H9 (cell line): ENCODE results near the gene ASB16. TPM values are rescaled to one million over a fixed set of nuclear protein-coding genes. Genes with fewer than 3 reads are reported as not detected.
"Not testable (repeated sequence)": the region's sequence is repeated elsewhere in the genome, so short reads cannot be mapped to it uniquely, and the experiment has no call there.

Experiments
- DNase-seq: peaks from one replicate; pipeline ENCODE4 v3.0.0-alpha.2; 2017
- H2AFZ ChIP-seq: one replicate; pipeline ENCODE4 v1.6.1; 2013; ENCODE audit warnings: mild to moderate bottlenecking, low read length, control low read depth, moderate library complexity
- H2AK5ac ChIP-seq: 2 replicates; pipeline ENCODE4 v1.6.1; 2013; ENCODE audit warnings: low read length, control low read depth, mixed read lengths; ENCODE audit not compliant: insufficient read length
- H2BK120ac ChIP-seq: one replicate; pipeline ENCODE4 v1.6.1; 2013; ENCODE audit warnings: low read depth, mild to moderate bottlenecking, low read length, control low read depth, inconsistent platforms; ENCODE audit not compliant: poor library complexity, severe bottlenecking
- H2BK12ac ChIP-seq: 2 replicates; pipeline ENCODE4 v1.6.1; 2013; ENCODE audit warnings: low read length, control low read depth, mixed read lengths, low read depth; ENCODE audit not compliant: insufficient read length
- H2BK15ac ChIP-seq: 2 replicates; pipeline ENCODE4 v1.6.1; 2013; ENCODE audit warnings: low read depth, low read length, control low read depth
- H2BK20ac ChIP-seq: one replicate; pipeline ENCODE4 v1.6.1; 2013; ENCODE audit warnings: low read depth, mild to moderate bottlenecking, low read length, control low read depth, inconsistent platforms; ENCODE audit not compliant: poor library complexity, severe bottlenecking
- H2BK5ac ChIP-seq: 2 replicates; pipeline ENCODE4 v1.6.1; 2013; ENCODE audit warnings: low read length, control low read depth, mixed read lengths; ENCODE audit not compliant: insufficient read length
- H3K14ac ChIP-seq: 2 replicates; pipeline ENCODE4 v1.6.1; 2013; ENCODE audit warnings: low read length, control low read depth; ENCODE audit not compliant: insufficient read depth
- H3K18ac ChIP-seq: 2 replicates; pipeline ENCODE4 v1.6.1; 2013; ENCODE audit warnings: low read depth, mild to moderate bottlenecking, mixed read lengths, low read length, control low read depth; ENCODE audit not compliant: insufficient read length
- H3K23ac ChIP-seq: 2 replicates; pipeline ENCODE4 v1.6.1; 2013; ENCODE audit warnings: low read length, control low read depth, mixed read lengths, low read depth; ENCODE audit not compliant: insufficient read length
- H3K23me2 ChIP-seq: 2 replicates; pipeline ENCODE4 v1.6.1; 2013; ENCODE audit warnings: low read depth, mild to moderate bottlenecking, mixed read lengths, low read length, control low read depth; ENCODE audit not compliant: insufficient read length, poor library complexity, severe bottlenecking
- H3K27ac ChIP-seq: 2 replicates; pipeline ENCODE4 v1.5.1; 2013; ENCODE audit warnings: low read length, control low read depth, mixed read lengths, low read depth; ENCODE audit not compliant: insufficient read length
- H3K27me3 ChIP-seq: 2 replicates; pipeline ENCODE4 v1.6.1; 2013; ENCODE audit warnings: low read length, control low read depth, inconsistent platforms; ENCODE audit not compliant: insufficient read depth
- H3K4ac ChIP-seq: 2 replicates; pipeline ENCODE4 v1.6.1; 2013; ENCODE audit warnings: low read depth, mild to moderate bottlenecking, control low read depth, inconsistent platforms, low read length, moderate library complexity
- H3K4me1 ChIP-seq: 2 replicates; pipeline ENCODE4 v1.6.1; 2013; ENCODE audit warnings: low read length, control low read depth, inconsistent platforms; ENCODE audit not compliant: insufficient read depth
- H3K4me2 ChIP-seq: 2 replicates; pipeline ENCODE4 v1.6.1; 2013; ENCODE audit warnings: low read length, control low read depth, mixed read lengths; ENCODE audit not compliant: insufficient read length, insufficient read depth
- H3K56ac ChIP-seq: 2 replicates; pipeline ENCODE4 v1.6.1; 2013; ENCODE audit warnings: low read depth, mild to moderate bottlenecking, mixed read lengths, low read length, control low read depth; ENCODE audit not compliant: insufficient read length
- H3K79me1 ChIP-seq: 2 replicates; pipeline ENCODE4 v1.6.1; 2013; ENCODE audit warnings: low read depth, mild to moderate bottlenecking, moderate library complexity, low read length, control low read depth, inconsistent platforms; ENCODE audit not compliant: insufficient read depth, poor library complexity, severe bottlenecking
- H3K79me2 ChIP-seq: 2 replicates; pipeline ENCODE4 v1.6.1; 2013; ENCODE audit warnings: low read length, control low read depth, inconsistent platforms; ENCODE audit not compliant: insufficient read depth
- H3K9ac ChIP-seq: 2 replicates; pipeline ENCODE4 v1.6.1; 2013; ENCODE audit warnings: low read length, control low read depth, mixed read lengths; ENCODE audit not compliant: insufficient read length; ENCODE audit errors: extremely low read depth
- H3K9me3 ChIP-seq: one replicate; pipeline ENCODE4 v1.6.1; 2013; ENCODE audit warnings: low read depth, low read length, inconsistent platforms; ENCODE audit not compliant: control insufficient read depth
- H3T11ph ChIP-seq: one replicate; pipeline ENCODE4 v1.6.1; 2013; ENCODE audit warnings: mild to moderate bottlenecking, low read length, control low read depth, inconsistent platforms
- H4K20me1 ChIP-seq: one replicate; pipeline ENCODE4 v1.6.1; 2013; ENCODE audit not compliant: control insufficient read depth, insufficient read length, insufficient read depth
- H4K5ac ChIP-seq: 2 replicates; pipeline ENCODE4 v1.6.1; 2013; ENCODE audit warnings: low read depth, mild to moderate bottlenecking, mixed read lengths, low read length, control low read depth; ENCODE audit not compliant: insufficient read length
- H4K8ac ChIP-seq: replicated peaks from 2 replicates; pipeline ENCODE4 v1.6.1; 2013; ENCODE audit warnings: low read length, control low read depth, mixed read lengths, low read depth; ENCODE audit not compliant: insufficient read length
- H4K91ac ChIP-seq: 2 replicates; pipeline ENCODE4 v1.6.1; 2013; ENCODE audit warnings: low read depth, mild to moderate bottlenecking, moderate library complexity, mixed read lengths, low read length, control low read depth; ENCODE audit not compliant: insufficient read length
- H3K27ac Mint-ChIP-seq, 3 experiments: 2 replicates in 2 of 3; 3 replicates in 1 of 3; pipeline ENCODE4 v1.8.0; 2020 to 2021; ENCODE audit warnings: mixed read lengths in 3 of 3, mild to moderate bottlenecking in 1 of 3, moderate library complexity in 1 of 3
- H3K27me3 Mint-ChIP-seq: 2 replicates; pipeline ENCODE4 v1.8.0; 2021; ENCODE audit warnings: low read depth, mild to moderate bottlenecking, moderate library complexity, mixed read lengths
- H3K36me3 Mint-ChIP-seq, 3 experiments: 2 replicates in 2 of 3; 3 replicates in 1 of 3; pipeline ENCODE4 v1.8.0; 2020 to 2021; ENCODE audit warnings: low read depth in 3 of 3, mixed read lengths in 3 of 3; ENCODE audit not compliant: insufficient read depth in 1 of 3
- H3K4me1 Mint-ChIP-seq, 2 experiments: 2 replicates each; pipeline ENCODE4 v1.8.0; 2020; ENCODE audit warnings: mixed read lengths in 2 of 2
- H3K4me3 Mint-ChIP-seq, 2 experiments: 2 replicates in 1 of 2; 3 replicates in 1 of 2; pipeline ENCODE4 v1.8.0; 2020 to 2021; ENCODE audit warnings: mild to moderate bottlenecking in 2 of 2, mixed read lengths in 2 of 2, moderate library complexity in 1 of 2
- H3K9me3 Mint-ChIP-seq, 2 experiments: 2 replicates in 1 of 2; 3 replicates in 1 of 2; pipeline ENCODE4 v1.8.0; 2020; ENCODE audit warnings: mild to moderate bottlenecking in 2 of 2, mixed read lengths in 2 of 2, moderate library complexity in 1 of 2
- WGBS: extraction: QIAGEN DNeasy Blood & Tissue Kit; methylation state at CpG from one replicate; pipeline ENCODE4 v1.1.7; 2013; ENCODE audit warnings: missing lambda C conversion rate, low lambda C conversion rate, mixed read lengths; ENCODE audit not compliant: insufficient read length; ENCODE audit errors: extremely low coverage; 5-methylcytosine and 5-hydroxymethylcytosine counted together
- total RNA-seq: library from RNA; stranded (reverse); gene quantifications from 2 replicates; pipeline ENCODE4 v1.2.1, GENCODE V29; 2021
- TF ChIP-seq, protein P1 (sequence below): fragments of 200-600 bp; sonication (generic); conservative IDR thresholded peaks from 3 replicates; pipeline ENCODE4 v1.8.0; 2021; ENCODE audit warnings: antibody characterized with exemption, mild to moderate bottlenecking

The ASB16 gene
- total RNA-seq, 1 experiment from 2014 or later = 0.90 TPM

DNA sequence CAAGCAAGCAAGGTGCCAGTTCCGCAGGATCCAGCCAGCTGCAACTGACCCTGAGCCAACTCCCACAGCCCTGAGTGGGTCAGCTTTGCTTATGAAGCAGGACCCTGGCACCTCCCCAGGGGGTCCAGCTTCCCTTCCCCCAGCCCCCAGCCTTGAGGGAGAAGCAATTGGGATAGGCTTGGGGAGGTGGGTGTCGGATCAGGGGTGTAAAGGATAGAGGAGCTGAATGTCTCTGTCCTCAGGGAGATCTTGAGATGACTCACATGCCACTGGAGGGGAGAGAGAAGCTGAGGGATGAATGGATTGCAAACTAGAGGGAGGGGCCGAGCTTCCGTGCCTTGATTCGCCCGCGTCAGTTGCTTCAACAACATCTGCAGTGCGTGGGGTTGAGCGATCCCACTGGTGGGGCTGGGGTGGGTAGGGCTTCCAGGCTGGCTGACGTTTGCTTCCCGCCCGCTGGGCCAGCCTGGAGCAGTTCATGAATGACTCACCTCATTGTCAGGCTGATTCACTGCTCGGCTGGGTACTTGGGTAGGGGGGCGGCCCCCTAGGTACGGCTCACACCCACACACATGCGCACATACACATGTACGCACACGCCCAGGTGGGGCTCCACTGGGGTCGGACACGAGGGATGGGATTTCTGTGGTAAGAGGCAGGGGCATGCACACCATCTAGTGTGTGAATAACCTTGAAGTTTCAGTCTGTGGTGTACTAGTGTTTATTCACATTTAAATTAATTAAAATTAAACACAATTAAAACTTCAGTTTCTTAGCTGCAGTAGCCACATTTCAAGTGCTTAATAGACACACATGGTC lies 32.4 kb upstream of the ASB16 start:
- H2AK5ac ChIP-seq = no peak overlapping the region
- no peak overlapping the region for H2BK12ac ChIP-seq
- H3K18ac ChIP-seq = peak overlapping the region; percentile 25
- Mint-ChIP-seq H3K36me3 (no peaks in the 10 kb centered on the region; a peak in 1 of 7 replicates), H3K4me1 (peaks cover 20 to 22% of the 10 kb centered on the region in 2 experiments), H3K4me3 (peak overlapping the region; percentile 50 to 62; a peak in 3 of 5 replicates), H3K27ac (peak overlapping the region; percentile 72 to 93 (median 81); a peak in 4 of 7 replicates), H3K9me3 (no peaks in the 10 kb centered on the region; a peak in 1 of 5 replicates), H3K27me3 (no peaks in the 10 kb centered on the region)
- H4K8ac ChIP-seq = no peak overlapping the region
- H3K9me3 ChIP-seq = no peaks in the 10 kb centered on the region
- H4K91ac ChIP-seq = no peak overlapping the region
- H2BK120ac ChIP-seq = no peak overlapping the region
- TF ChIP-seq, protein P1, sequence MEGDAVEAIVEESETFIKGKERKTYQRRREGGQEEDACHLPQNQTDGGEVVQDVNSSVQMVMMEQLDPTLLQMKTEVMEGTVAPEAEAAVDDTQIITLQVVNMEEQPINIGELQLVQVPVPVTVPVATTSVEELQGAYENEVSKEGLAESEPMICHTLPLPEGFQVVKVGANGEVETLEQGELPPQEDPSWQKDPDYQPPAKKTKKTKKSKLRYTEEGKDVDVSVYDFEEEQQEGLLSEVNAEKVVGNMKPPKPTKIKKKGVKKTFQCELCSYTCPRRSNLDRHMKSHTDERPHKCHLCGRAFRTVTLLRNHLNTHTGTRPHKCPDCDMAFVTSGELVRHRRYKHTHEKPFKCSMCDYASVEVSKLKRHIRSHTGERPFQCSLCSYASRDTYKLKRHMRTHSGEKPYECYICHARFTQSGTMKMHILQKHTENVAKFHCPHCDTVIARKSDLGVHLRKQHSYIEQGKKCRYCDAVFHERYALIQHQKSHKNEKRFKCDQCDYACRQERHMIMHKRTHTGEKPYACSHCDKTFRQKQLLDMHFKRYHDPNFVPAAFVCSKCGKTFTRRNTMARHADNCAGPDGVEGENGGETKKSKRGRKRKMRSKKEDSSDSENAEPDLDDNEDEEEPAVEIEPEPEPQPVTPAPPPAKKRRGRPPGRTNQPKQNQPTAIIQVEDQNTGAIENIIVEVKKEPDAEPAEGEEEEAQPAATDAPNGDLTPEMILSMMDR = no peak
- no peak overlapping the region for H3K56ac ChIP-seq
- H3K27me3 ChIP-seq = no peaks in the 10 kb centered on the region
- DNase-seq = peak; percentile 93
- no peak overlapping the region for H2BK5ac ChIP-seq
- peaks cover 5% of the 10 kb centered on the region; the same call in 1 of the 2 replicates for H3K4me1 ChIP-seq
- no peak overlapping the region for H2BK15ac ChIP-seq
- peaks cover 5% of the 10 kb centered on the region for H3K23me2 ChIP-seq
- no peak overlapping the region for H3K9ac ChIP-seq
- no peak overlapping the region for H3K4ac ChIP-seq
- no peak overlapping the region for H3K27ac ChIP-seq
- H3K79me2 ChIP-seq = no peaks in the 10 kb centered on the region
- H3K23ac ChIP-seq = no peak overlapping the region
- WGBS = no CpG with 5 or more reads among the region's 20 CpGs
- no peak overlapping the region for H4K5ac ChIP-seq
- H3K79me1 ChIP-seq = no peaks in the 10 kb centered on the region
- no peak overlapping the region for H2BK20ac ChIP-seq
- H4K20me1 ChIP-seq = no peaks in the 10 kb centered on the region
- H3T11ph ChIP-seq = no peak overlapping the region
- no peak overlapping the region for H2AFZ ChIP-seq
- no peak overlapping the region for H3K14ac ChIP-seq
- peak overlapping the region; percentile 3 for H3K4me2 ChIP-seq

DNA sequence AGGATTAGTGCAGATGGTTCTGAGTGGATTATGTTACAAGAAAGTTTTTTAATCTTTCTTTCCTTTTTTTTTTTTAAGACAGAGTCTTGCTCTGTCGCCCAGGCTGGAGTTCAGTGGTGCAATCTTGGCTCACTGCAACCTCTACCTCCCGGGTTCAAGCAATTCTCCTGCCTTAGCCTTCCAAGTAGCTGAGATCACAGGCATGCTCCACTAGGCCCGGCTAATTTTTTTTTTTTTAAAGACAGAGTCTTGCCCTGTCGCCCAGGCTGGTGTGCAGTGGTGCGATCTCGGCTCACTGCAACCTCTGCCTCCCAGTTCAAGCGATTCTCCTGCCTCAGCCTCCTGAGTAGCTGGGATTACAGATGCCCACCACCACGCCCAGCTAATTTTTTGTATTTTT lies 26.6 kb upstream of the ASB16 start:
- H3K23me2 ChIP-seq, H2BK12ac ChIP-seq, H2BK5ac ChIP-seq, H4K20me1 ChIP-seq, H2AFZ ChIP-seq, H3K9me3 ChIP-seq, H3K27me3 ChIP-seq, H3K56ac ChIP-seq, H3K9me3 Mint-ChIP-seq, H2BK15ac ChIP-seq, H4K5ac ChIP-seq, H3K23ac ChIP-seq, H3K27me3 Mint-ChIP-seq, H3K9ac ChIP-seq, H3K4ac ChIP-seq, H3K27ac Mint-ChIP-seq, H3K18ac ChIP-seq, H3K79me2 ChIP-seq, H4K8ac ChIP-seq, H3K14ac ChIP-seq, H3K27ac ChIP-seq, H3K79me1 ChIP-seq, H2BK120ac ChIP-seq, H4K91ac ChIP-seq, H3K4me1 ChIP-seq, H3T11ph ChIP-seq, H3K4me2 ChIP-seq, DNase-seq, H2BK20ac ChIP-seq, H3K4me1 Mint-ChIP-seq, H2AK5ac ChIP-seq: not testable (repeated sequence)
- Mint-ChIP-seq H3K36me3 (peaks cover 24 to 40% (median 39%) of the 10 kb centered on the region in 3 experiments; a peak in 6 of 7 replicates), H3K4me3 (peak overlapping the region in 1 of 2 experiments; percentile 34; a peak in 1 of 5 replicates)
- WGBS = no CpG with 5 or more reads among the region's 8 CpGs
